H1 (cell line): ENCODE results near the gene CFB. TPM values are rescaled to one million over a fixed set of nuclear protein-coding genes. Genes with fewer than 3 reads are reported as not detected.

ENCODE experiments used
- CBX5 ChIP-seq: fragments of 300-800, 300-1000 bp; sonication (generic); IDR thresholded peaks from 2 replicates; pipeline ENCODE4 v1.7.1; 2016; ENCODE audit warnings: antibody characterized with exemption, low read length, low read depth
- CEBPB ChIP-seq: IDR thresholded peaks from 2 replicates; pipeline ENCODE4 v1.6.1; 2012; ENCODE audit warnings: low read depth, low read length
- KDM1A ChIP-seq: fragments of 200-600, 300-600 bp; sonication (generic); IDR thresholded peaks from 2 replicates; pipeline ENCODE4 v1.7.1; 2016; ENCODE audit warnings: mild to moderate bottlenecking, low read length, borderline replicate concordance
- RFX5 ChIP-seq: IDR thresholded peaks from 2 replicates; pipeline ENCODE4 v1.6.1; 2011; ENCODE audit warnings: low read depth, low read length, improper control_type of control experiment, borderline replicate concordance
- SP2 ChIP-seq: IDR thresholded peaks from 2 replicates; pipeline ENCODE4 v1.6.1; 2012; ENCODE audit warnings: mild to moderate bottlenecking, low read length, inconsistent platforms
- TAF1 ChIP-seq: IDR thresholded peaks from 2 replicates; pipeline ENCODE4 v1.6.1; 2011; ENCODE audit warnings: mild to moderate bottlenecking, low read depth, low read length
- YY1 ChIP-seq: IDR thresholded peaks from 2 replicates; pipeline ENCODE4 v1.6.1; 2011; ENCODE audit warnings: low read depth, mild to moderate bottlenecking, low read length
- polyA plus RNA-seq, 7 experiments: library from polyadenylated mRNA; depleted of rRNA in 3 of 7; stranded (reverse) in 5 of 7; unstranded in 2 of 7; fragments of >200 nt in 5 of 7; fragments of 200-250 nt in 2 of 7; gene quantifications; 1 replicate in 5 of 7; 2 replicates in 1 of 7; 4 replicates in 1 of 7; pipeline versions ENCODE4 v1.2.1 to v1.2.3, GENCODE V29; 2011 to 2013; ENCODE audit warnings: missing spikeins in 2 of 7, mixed read lengths in 2 of 7
- total RNA-seq: library from RNA; stranded (reverse); fragmentation: NEBNext Ultra II Directional; extraction: Animal tissue kit (Norgen Biotek cat#: 25700); gene quantifications from 2 replicates; pipeline ENCODE4 v1.2.1, GENCODE V29; 2021
- TF ChIP-seq, protein P1 (sequence below), 3 experiments: IDR thresholded peaks; 1 replicate in 2 of 3; 2 replicates in 1 of 3; pipeline versions ENCODE4 v1.5.1 to v1.6.1; 2011; ENCODE audit warnings: low read length in 3 of 3, mild to moderate bottlenecking in 3 of 3, inconsistent platforms in 2 of 3, low read depth in 1 of 3, moderate library complexity in 1 of 3; ENCODE audit not compliant: insufficient read depth in 1 of 3; ENCODE audit errors: control extremely low read depth in 1 of 3
- TF ChIP-seq, protein P2 (sequence below): IDR thresholded peaks from 2 replicates; pipeline ENCODE4 v1.6.1; 2011; ENCODE audit warnings: low read length, improper control_type of control experiment

The CFB gene
- total and polyA plus RNA-seq, 2 of the 8 experiments (the other 6 are each of a cell fraction or from before 2014, with no cell fraction given): 0.09 TPM; not detected in 1

DNA sequence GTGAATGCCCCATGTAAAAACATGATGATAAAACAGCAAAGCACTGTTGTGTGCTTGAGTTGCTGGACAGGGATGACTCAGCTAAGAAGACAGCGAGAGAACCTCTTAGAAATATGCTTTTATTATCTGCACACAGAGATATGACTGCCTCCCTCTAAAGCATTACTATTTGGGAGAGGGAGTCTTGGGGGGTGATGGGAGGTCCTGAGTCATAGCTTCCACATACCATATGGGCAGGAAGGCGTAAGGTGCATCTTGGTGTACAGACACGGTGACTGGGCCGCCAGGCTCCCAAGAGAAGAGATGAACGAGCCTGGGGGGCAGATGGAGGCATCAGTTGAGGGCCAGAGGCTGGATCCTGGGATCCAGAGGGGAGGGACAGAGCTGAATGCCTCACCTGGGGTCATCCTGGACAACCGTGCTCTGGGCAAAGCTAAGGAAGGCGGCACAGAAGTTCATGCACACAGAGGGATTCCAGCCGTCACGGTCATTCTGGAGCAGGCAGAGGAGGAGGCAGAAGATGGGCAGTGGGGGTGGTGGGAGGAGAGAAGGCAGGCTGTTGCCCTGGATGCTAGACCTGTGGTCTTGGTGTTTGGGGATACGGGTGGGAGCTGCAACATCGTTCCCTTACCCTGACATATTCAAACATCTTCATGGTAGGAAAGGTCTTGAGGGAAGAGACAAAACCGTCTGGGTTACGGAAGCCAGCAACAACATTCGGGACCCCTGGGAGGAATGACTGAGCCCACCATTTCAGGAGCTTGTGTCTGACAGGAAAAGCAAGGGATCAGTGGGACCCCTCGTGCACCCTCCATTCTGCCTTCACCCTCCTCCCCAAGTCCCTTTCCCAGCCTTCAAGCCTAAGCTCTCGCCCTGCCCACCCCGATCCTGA lies 24.1 kb downstream of the CFB start (continued):
- TF ChIP-seq CBX5 (no peak), RFX5 (no peak), KDM1A (no peak), SP2 (no peak), YY1 (no peak), CEBPB (no peak), TAF1 (no peak)
- TF ChIP-seq, protein P1, sequence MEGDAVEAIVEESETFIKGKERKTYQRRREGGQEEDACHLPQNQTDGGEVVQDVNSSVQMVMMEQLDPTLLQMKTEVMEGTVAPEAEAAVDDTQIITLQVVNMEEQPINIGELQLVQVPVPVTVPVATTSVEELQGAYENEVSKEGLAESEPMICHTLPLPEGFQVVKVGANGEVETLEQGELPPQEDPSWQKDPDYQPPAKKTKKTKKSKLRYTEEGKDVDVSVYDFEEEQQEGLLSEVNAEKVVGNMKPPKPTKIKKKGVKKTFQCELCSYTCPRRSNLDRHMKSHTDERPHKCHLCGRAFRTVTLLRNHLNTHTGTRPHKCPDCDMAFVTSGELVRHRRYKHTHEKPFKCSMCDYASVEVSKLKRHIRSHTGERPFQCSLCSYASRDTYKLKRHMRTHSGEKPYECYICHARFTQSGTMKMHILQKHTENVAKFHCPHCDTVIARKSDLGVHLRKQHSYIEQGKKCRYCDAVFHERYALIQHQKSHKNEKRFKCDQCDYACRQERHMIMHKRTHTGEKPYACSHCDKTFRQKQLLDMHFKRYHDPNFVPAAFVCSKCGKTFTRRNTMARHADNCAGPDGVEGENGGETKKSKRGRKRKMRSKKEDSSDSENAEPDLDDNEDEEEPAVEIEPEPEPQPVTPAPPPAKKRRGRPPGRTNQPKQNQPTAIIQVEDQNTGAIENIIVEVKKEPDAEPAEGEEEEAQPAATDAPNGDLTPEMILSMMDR (IDR thresholded peaks at IDR 0.05; ENCODE audit: control extremely low read depth in 1 of 3, insufficient read depth in 1 of 3, low read depth in 1 of 3, low read length in 3 of 3): no peak
- TF ChIP-seq, protein P2, sequence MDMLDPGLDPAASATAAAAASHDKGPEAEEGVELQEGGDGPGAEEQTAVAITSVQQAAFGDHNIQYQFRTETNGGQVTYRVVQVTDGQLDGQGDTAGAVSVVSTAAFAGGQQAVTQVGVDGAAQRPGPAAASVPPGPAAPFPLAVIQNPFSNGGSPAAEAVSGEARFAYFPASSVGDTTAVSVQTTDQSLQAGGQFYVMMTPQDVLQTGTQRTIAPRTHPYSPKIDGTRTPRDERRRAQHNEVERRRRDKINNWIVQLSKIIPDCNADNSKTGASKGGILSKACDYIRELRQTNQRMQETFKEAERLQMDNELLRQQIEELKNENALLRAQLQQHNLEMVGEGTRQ: no peak
